ENCODE results near the gene ADRB2.

GRCh38 chr5:148794729-148795561, 31.5 kb upstream of the ADRB2 start:
- TF ChIP-seq, protein P1, sequence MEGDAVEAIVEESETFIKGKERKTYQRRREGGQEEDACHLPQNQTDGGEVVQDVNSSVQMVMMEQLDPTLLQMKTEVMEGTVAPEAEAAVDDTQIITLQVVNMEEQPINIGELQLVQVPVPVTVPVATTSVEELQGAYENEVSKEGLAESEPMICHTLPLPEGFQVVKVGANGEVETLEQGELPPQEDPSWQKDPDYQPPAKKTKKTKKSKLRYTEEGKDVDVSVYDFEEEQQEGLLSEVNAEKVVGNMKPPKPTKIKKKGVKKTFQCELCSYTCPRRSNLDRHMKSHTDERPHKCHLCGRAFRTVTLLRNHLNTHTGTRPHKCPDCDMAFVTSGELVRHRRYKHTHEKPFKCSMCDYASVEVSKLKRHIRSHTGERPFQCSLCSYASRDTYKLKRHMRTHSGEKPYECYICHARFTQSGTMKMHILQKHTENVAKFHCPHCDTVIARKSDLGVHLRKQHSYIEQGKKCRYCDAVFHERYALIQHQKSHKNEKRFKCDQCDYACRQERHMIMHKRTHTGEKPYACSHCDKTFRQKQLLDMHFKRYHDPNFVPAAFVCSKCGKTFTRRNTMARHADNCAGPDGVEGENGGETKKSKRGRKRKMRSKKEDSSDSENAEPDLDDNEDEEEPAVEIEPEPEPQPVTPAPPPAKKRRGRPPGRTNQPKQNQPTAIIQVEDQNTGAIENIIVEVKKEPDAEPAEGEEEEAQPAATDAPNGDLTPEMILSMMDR (IDR thresholded peaks at IDR 0.05; ENCODE audit: insufficient read depth, low read length, poor library complexity, severe bottlenecking) = no peak
- TF ChIP-seq EZH2phosphoT487 (conservative IDR thresholded peaks at IDR 0.05; ENCODE audit: low read length) = no peak
